ENCODE results near the gene ARHGAP31.
A peak's percentile ranks its signal among the peaks of the same experiment; 100 is the strongest.
"Not testable (repeated sequence)": the region's sequence is repeated elsewhere in the genome, so short reads cannot be mapped to it uniquely, and the experiment has no call there.

Gene ARHGAP31, protein sequence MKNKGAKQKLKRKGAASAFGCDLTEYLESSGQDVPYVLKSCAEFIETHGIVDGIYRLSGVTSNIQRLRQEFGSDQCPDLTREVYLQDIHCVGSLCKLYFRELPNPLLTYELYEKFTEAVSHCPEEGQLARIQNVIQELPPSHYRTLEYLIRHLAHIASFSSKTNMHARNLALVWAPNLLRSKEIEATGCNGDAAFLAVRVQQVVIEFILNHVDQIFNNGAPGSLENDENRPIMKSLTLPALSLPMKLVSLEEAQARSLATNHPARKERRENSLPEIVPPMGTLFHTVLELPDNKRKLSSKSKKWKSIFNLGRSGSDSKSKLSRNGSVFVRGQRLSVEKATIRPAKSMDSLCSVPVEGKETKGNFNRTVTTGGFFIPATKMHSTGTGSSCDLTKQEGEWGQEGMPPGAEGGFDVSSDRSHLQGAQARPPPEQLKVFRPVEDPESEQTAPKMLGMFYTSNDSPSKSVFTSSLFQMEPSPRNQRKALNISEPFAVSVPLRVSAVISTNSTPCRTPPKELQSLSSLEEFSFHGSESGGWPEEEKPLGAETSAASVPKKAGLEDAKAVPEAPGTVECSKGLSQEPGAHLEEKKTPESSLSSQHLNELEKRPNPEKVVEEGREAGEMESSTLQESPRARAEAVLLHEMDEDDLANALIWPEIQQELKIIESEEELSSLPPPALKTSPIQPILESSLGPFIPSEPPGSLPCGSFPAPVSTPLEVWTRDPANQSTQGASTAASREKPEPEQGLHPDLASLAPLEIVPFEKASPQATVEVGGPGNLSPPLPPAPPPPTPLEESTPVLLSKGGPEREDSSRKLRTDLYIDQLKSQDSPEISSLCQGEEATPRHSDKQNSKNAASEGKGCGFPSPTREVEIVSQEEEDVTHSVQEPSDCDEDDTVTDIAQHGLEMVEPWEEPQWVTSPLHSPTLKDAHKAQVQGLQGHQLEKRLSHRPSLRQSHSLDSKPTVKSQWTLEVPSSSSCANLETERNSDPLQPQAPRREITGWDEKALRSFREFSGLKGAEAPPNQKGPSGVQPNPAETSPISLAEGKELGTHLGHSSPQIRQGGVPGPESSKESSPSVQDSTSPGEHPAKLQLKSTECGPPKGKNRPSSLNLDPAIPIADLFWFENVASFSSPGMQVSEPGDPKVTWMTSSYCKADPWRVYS (N-terminal part only)

DNA sequence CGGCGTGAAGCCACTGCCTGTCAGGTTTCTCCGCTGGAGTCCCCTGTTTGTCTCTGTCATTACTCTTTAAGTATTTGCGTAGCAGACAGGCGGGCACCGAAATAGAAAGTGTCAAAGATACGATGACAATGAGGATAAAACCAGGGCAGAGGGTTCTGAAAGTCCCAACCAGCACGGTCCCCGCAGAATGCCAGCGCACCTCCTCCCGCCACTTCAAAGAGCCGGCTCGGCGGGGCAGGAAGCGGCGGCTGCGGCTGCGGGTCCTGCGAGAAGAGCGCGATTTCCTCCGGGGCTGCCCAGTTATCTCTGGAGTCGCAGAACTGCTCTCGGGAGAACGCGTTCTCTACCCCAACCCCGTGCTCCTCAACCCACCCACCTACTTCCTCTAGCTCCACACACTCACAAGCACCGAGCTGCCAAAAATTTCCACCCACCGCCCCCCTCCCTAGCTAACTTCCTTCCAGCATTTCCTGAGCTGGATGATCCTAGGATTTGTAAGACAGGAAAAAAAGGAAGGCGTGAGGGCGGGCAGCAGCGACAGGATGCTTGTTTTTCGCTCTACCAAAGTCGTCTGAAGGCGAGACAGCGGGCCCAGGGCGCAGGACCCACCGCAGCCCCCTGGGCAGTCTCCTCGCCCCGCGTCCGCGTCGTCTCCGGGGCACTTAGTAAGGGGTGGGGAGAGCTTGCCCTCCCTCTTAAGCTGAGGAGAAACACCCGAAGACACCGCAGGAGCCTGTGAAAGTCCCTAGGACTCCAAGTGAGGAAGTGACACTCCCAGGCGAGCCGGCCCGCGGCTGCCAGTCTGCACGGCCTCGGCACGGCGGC is at the start of gene ARHGAP31:
TSS of gene ARHGAP31 (plus strand) at position 513 of the 825 bp plus-strand sequence. CDS start 522 bp downstream, outside the sequence.
- ATAC-seq: peak; percentile 66 to 70

DNA sequence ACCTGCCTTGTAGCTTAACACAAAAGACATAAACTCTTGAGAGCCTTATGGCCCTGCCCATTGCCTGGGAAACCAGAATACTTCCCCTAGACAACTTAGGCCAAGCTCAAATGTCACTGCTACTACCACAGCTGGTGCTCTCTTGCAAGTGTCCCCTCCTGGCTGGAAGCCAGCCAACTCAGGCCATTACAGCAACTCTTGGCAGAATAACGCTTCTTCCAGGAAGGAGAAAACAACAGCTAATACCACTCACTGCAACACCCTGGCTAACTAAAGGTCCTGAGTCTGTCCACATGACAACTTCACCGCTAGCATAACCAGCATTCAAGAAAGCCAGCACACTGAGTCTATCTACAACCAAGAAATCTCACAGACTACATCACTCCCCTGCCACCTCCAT is 48.4 kb upstream of the ARHGAP31 start:
- no peak for ATAC-seq

DNA sequence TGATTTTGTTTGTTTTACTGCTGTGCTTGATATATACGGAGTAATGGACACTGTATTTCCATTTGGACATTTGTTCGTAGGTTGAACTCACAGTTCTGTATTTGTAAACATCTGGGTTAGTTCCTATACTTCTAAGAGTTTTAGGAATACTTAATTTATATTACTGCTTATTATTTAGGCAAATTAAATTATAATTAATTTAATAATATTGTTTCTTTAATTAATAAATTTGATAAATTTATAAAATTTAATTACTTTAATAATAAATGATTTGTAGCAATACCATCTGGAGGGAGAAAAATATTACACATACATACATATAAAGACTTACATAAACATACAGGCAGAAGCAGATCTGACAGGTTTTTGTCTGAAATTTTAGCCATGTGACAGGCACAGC is 39.0 kb upstream of the ARHGAP31 start:
- no peak for ATAC-seq

DNA sequence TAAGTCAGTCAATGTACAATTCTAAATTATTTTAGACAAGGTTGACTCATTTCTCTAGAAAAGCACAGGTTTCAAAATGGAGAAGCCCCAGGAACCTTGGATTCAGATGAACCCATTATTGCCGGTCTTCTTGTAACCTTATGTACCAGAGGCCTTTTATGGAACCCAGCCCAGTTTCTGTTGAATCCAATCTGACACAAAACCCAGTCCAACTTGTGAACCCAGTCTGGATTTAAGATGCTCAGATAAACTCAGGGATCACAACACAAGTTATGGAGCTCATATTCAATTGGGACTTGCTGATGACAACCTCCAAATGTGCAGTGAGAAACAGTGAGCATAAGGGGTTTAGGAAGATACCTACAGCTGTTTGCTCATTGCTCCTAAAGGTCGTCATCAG is 37.1 kb upstream of the ARHGAP31 start:
- ATAC-seq: no peak

DNA sequence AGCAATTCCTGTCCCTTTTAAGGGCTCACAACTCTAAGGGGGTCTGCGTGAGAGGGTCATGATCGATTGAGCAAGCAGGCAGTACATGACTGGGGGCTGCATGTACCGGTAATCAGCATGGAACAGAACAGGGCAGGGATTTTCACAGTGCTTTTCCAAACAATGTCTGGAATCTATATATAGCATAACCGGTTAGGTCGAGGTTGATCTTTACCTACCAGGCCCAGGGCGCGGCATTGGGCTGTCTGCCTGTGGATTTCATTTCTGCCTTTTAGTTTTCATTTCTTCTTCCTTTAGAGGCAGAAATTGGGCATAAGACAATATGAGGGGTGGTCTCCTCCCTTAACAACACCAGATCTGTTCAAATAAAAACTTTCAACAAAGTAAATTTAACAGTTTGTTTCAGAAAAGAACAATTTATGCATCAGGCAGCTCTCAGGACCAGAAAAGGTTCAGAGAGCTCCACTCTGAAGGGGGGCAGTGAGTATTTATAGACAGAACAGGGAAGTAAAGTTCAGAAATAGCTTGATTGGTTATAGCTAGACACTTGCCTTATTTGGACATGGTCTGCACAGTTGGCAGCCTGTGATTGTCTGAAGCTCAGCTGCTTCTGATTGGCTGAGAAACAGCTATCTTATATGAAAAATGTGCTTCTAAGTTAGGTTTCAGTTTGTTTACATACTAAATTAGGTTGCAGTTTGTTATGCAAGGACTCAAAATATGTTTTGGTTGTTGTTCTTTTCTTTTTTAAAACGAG is 36.4 kb upstream of the ARHGAP31 start:
- no peak for ATAC-seq

DNA sequence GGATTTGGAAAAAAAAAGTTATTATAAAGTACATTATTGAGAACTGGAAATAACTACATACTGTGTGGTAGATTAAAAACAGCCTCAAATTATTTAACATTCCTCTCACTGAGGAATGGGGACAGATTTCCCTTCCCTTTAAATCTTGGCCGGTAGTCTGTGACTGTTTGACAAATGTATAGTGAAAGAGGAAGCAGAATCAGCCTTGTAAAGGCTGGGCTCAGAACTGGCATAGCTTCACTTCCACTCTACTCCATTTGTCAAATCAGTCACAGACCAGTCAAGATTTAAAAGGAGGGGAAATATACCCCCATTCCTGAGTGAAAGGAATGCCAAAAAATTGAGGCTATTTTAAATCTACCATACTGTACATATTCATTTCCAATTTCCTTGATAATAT is 35.3 kb upstream of the ARHGAP31 start:
- ATAC-seq: no peak

DNA sequence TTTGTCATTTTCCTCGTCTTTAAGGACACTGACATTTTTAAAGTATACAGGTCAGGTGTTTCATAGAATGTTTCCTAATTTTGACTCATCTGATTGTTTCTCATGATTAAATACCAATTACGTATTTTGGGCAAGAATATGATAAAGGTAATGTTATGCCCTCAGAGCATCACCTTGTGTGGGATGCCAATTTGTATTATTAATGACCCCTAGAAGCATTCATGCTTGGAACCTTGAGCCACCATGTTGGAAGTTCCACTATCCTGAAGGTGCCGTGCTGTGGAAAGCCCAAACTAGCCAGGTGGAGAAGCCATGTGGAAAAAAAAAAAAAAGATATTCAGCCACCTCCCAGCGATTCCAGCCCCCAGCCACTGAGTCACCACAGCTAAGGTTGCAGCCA is 34.4 kb upstream of the ARHGAP31 start:
- no peak for ATAC-seq

DNA sequence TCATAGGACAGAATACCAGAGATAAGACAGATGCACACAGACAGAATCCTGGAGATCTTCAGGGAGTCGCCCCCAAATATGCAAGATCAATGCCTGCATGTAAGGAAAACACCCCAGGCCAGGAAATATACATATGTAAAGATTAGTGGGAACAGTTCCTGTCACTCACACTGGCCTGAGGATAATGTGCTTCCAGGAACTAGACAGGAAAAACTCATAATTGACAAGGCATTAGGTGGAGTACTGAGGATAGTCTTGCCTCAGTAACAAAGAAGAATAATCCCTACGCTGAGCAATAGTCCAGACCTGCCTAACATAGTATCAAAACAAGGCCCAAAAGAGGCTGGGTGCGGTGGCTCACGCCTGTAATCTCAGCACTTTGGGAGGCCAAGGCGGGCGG is 33.1 kb upstream of the ARHGAP31 start:
- ATAC-seq: no peak

DNA sequence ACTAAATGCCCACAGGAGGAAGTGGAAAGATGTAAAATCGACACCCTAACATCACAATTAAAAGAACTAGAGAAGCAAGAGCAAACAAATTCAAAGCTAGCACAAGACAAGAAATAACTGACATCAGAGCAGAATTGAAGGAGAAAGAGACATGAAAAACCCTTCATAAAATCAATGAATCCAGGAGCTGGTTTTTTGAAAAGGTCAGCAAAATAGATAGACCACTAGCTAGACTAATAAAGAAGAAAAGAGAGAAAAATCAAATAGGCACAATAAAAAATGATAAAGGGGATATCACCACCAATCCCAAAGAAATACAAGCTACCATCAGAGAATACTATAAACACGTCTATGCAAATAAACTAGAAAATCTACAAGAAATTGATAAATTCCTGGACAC is 24.0 kb upstream of the ARHGAP31 start:
- not testable (repeated sequence) for ATAC-seq

DNA sequence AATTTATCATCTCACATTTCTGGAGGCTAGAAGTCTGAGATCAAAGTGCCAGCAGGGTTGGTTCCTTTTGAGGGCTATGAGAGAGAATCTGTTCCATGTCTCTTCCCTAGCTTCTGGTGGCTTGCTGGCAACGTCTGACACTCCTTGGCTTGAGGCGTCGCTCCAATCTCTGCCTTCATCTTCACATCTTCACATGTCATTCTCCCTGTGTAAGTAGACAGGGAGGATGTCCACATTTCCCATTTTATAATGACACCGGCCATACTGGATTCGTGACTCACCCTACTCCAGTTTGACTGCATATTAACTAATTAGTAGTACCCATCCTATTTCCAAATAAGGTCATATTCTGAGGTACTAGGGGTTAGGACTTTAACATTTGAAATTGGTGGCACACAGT is 17.5 kb upstream of the ARHGAP31 start:
- no peak for ATAC-seq

DNA sequence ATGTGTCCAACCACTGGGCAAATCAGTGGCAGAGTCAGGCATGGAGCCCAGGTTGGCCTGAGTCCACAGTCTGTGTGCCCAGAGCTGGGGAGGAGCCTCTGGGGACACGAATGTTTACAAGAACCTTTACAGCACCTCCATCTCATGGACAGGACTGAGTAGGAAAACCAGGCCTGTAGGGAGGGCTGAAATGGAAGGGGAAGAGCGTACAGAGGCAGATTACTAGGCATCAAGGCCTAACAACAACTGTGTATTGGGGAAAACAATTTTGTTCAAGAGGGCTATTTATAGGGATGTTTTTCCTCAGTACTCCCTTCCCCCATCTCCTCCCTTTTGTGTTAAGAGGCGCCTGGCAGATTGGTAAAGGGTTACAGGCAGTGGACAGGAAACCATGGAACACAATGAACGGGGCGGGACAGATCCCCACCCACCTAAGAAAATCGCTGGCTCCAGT is 15.1 kb upstream of the ARHGAP31 start:
- ATAC-seq: no peak

DNA sequence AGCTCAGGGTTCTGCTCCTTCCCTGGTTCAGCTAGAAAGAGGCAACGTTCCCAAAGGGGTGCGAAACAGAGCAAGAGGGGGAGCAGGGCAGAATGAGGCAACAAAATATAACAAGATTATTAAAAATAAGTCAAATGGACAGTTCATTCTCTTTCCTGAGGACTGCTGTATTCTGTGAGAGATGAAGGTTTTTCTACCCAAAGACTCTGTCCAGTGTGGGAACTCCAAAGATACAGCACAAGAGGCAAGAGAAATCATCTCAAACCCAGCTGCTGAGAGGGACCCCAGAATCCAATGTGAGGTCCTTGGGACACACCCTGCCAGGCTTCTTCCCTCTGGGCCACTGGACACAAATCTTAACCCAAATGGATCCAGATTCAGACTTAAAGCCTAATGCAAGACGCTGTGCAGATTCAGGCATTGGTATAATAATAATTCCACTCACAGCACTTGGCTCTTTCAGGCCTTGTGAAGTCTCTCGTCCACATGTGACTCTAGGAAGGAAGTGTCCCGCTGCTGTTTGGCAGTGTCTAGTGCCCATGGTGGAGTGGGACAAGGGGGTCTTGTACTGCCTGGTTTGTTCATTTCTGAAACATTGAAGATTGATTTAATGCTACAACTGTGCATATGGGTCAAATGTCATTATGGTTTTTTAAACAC is 14.5 kb upstream of the ARHGAP31 start:
- no peak for ATAC-seq

DNA sequence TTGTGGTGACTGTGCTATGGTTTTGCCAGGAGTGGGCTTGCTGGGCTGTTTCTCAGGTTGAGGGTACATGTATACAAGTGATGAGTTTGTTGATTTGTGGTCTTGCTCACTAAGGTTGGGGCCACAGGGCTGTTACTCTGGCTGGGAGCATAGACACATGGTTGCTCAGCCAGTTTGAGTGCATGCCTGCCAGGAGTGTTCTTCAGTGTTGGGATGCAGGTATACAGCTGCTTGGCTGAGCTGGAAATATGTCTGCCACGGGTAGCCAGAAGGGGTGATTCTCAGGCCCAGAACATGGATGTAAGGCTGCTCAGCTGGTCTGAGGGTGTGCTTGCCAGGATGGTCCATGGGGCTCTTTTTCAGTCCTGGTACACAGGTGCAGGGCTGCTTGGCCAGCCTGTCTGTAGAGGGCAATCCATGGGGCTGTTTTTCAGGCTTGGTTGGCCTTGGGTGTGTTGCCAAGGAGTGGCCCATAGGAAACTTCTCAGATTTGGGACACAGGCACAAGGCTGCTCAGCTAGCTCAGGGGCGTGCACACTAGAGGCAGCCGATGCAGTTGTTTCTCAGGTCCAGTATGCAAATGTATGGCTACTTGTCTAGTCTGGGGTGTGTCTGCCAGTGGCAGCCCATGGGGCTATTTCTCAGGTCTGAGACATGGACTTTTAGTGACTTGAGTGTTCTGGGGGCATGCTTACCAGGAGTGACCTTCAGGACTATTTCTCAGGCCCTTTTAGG is 5.3 kb upstream of the ARHGAP31 start:
- no peak for ATAC-seq

DNA sequence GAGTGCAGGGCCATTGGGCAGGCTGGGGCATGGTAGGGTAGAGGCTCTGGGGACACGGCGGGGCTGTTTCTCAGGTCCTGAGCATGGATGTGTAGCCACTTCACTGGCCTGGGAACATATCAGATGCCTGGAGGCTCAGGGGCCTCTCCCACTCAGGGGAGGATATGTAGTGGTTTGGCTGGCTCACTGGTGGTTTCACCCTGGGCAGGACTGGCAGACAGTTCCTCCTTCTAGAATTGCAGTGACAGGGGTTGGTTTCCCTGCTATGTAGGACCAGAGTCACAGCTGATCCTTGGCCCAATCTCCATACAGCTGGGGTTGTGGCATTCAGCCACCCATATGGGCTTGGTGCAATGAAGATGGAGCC is 4.8 kb upstream of the ARHGAP31 start:
- no peak for ATAC-seq

DNA sequence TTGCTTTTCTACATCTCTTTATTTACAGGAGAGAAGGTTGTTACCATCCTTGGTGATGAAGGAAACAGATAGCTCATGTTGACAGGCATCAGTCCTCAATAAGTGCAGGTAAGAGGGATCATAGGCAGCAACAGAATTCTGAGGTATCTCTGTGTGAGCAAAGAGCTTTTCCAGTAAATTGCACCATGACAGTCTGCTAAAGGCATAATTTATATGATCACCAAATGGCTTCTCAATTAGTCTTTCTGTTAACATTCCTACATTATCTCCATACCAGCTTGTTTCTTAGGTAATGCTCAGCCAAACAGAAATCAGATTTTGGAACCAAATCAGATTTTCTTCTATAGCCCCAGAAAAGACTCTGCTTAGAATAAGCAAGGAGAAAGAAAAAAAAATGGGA is 3.6 kb upstream of the ARHGAP31 start:
- no peak for ATAC-seq

DNA sequence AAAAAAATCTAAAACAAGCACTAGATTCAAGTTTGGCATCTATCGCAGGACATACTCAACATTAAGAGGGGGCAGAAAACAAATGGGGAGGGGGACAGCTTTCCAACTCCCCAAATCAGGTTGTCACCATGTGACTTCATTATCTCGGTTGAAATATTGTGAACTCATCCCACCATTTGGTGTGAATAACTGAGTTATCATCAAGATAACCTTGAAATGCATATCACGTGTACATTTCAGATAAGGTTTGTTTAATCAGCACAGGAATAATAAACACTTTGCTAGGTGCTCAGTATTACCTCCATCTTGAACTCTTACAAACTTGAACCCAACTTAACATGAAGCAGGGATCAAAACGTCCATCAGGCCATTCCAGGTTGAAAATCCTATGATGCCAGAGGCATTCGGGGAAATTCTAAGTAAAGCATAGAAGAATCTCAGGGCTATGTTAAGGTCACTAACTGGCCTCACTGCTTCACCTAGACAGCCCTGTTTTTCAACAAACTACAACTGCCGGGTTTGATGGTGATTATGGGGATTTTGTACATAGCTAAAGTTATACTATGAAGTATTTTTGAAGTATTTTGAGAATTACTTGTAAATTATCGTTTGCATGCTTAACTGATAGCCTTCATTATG is 3.0 kb upstream of the ARHGAP31 start:
- ATAC-seq: no peak

DNA sequence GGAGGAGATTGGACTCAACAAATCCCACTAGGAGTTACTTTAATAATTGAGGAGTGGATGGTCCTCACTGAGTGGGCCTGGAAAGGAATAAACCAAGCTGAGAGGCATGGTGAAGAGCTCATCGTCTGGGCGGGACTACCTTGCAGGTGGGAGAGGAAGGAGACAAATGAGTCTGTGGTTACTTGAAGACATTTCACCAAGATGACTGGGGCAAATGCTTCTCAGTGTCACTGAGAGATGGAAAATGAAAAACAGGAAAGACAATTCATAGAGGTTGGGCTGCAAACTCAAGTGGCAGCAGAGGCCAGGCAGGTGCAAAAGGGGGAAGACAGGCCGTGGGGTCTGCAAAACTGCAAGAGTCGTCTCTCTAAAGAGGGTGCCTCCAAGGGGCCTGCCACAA is 1.5 kb upstream of the ARHGAP31 start:
- no peak for ATAC-seq

DNA sequence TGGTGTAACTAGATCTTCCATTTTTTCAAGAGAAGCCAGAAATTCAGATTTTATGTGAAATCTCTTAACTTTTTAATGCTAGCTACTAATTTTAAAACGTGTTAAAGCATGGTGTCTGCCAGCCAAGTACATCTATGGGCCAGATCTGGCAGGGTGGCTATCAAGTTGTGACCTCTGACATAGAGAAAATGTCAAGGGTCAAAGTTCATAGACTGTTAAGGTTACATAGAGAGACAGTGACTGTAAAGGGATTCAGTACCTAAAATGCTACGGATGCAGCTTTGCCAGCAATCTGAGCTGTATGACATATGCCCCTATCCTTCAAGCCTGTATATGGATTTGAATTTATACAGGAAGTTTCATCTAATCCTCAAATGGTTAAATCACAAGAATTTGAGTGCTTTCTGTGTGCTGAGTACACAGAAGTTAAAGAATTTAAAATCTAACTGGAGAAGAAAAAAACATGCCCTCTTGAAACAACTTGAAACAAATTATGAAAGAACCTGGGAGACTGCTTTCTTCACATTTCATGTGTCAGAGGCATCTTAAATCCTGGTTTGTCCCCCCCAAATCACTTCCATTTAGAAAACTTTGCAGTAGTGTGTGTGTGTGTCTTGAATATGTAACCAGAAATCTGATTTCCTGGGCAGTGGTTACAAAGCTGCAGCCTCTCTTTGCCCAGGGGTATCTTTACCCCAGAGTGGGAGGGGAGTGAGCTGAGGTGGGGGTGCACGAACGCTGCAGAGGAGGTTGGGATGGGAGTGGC is 895 bp upstream of the ARHGAP31 start:
- ATAC-seq: no peak
